Right lung (tissue), 5 donors: ENCODE results near the gene TSPOAP1. TPM values are rescaled to one million over a fixed set of nuclear protein-coding genes. Genes with fewer than 3 reads are reported as not detected.

Source experiments
- DNase-seq, 2 donors: peaks; one replicate each; pipeline ENCODE4 v3.0.0-alpha.2; 2013
- polyA plus RNA-seq, 5 donors: library from polyadenylated mRNA; unstranded; fragments of 120-200 nt; gene quantifications; one replicate each; pipeline versions ENCODE4 v1.2.1 to v1.2.3, GENCODE V29; 2013; ENCODE audit warnings: inconsistent platforms in 1 of 5, low replicate concordance in 1 of 5; ENCODE audit not compliant: insufficient read length in 5 of 5, insufficient read depth in 1 of 5

The TSPOAP1 gene
- polyA plus RNA-seq, 5 donors = 43.0 to 63.3 (median 55.4) TPM

DNA sequence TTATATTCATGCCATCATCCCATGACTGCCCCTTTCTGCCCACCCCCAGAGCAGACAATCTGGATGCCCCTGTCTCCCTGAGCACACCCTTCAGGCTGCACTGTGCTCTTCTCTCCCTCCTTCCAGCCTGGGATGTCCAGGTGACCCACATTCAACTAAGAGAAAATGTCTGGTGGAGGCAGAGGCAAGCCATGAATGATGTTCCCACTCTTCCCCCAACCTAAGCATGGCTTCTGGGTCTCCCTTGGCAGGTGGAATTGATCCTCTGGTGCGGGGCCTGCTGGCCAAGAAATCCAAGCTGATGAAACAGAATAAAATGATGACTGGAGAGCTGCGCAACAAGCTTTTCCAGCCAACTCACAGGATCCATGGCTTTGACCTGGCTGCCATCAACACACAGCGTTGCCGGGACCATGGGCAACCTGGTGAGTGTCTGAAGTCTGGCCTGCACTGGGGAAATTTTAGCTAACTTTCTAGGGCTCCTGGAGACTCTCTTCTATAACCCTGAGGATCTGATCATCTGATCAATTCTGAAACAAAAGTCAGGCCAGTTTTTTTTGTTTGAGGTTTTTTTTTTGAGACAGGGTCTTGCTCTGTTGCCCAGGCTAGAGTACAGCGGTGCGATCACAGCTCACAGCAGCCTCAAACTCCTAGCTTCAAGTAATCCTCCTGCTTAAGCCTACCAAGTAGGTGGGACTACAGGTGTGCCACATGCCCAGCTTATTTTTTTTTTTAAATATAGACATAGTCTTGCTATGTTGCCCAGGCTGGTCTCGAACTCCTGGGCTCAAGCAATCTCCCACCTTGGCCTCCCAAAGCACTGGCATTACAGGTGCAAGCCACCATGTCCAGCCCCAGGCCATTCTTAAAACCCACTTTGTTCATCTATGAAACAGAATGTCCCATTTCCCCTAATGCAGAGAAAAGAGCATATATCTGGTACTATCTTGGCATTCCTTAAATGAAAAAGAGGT lies 62.4 kb downstream of the TSPOAP1 start:
- no peak for DNase-seq

DNA sequence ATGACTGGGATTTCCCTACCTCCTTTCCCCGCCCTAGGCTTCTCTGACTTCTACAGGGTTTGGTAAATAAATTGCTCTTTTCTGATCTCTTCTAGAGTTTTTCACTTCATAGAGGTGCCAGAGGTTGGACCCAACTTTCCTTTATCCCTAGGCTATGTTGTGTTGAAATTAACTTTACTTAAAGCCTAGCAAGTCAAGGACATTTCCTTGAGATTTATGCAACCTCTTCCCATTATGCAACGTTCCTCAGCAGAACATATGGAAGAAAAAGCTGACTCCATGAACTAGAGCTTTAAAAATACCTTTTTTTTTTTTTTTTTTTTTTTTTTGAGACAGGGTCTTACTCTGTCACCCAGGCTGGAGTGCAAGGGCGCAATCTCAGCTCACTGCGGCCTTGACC lies 63.3 kb downstream of the TSPOAP1 start:
- DNase-seq = no peak

DNA sequence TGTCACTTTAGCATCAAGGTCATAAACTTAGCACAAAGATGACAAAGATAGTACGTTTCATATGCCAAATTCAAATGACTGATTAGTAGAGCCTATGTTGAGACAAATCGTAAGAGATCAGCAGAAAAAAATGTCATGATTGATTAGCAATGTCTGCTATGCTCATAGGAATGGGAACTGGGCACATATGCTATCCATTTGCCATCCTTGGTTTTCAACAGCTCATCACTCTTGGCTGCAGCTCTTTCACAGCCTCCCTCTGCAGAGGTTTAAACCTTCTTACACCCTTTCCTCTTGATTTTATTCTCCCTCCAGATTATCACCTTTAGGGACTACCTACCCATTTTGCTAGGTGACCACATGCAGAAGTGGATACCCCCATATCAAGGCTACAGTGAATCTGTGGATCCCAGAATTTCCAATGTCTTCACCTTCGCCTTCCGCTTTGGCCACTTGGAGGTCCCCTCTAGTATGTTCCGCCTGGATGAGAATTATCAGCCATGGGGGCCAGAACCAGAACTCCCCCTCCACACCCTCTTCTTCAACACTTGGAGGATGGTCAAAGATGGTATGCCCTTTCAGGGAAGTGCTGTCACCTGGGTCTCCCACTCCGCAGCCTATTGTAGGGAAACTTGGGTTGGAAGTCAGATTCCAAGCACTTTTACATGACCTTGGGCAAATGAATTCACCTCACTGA lies 64.0 kb downstream of the TSPOAP1 start:
- no peak for DNase-seq

DNA sequence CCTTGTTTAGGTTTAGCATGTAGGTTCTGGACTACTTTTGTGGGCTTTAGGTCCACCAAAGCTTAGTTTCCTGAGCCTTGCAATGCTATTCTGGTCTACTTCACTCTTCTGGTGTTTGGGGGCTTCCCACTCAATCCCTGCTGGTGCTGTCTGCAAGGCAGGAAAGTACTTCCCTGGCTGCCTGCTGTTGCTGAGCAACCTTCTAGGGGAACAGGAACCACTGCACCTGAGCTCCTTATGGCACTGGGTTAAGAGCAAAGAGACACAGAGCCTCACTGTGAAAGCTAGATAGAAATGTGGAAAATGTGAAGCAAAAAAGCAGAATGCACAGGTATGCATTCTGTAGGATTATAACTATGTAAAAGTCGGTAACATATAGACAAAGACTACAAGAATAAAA lies 64.8 kb downstream of the TSPOAP1 start:
- no peak for DNase-seq

DNA sequence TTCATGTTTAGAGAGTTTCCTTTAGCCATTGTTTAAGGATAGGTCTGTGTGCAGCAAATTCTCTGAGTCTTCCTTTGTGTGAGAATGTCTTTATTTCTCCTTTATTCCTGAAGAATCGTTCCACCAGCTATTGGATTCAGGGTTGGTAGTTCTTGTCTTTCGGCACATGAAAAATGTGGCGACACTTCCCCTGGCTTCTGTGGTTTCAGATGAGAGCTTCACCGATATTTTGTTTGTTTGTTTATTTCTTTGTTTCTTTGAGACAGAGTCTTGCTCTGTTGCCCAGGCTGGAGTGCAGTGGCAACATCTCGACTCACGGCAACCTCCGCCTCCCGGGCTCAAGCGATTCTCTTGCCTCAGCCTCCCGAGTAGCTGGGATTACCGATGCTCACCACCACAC lies 66.4 kb downstream of the TSPOAP1 start:
- no peak for DNase-seq

GRCh38 chr17:58254803-58255202 lies 73.8 kb downstream of the TSPOAP1 start:
- DNase-seq = no peak

GRCh38 chr17:58253082-58253481 lies 75.5 kb downstream of the TSPOAP1 start:
- no peak for DNase-seq

DNA sequence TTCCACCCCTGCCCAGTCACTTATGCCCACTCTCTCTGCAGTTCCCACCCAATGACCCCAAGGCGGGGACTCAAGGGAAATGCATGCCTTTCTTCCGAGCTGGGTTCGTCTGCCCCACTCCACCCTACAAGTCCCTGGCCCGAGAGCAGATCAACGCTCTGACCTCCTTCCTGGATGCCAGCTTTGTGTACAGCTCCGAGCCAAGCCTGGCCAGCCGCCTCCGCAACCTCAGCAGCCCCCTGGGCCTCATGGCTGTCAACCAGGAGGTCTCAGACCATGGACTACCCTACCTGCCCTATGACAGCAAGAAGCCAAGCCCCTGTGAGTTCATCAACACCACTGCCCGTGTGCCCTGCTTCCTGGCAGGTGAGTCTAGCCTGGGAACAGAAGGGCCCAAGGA lies 76.5 kb downstream of the TSPOAP1 start:
- no peak for DNase-seq

Other genes starting within 250 kb of the TSPOAP1 start
- gene DYNLL2, start 245.4 kb downstream of the TSPOAP1 start, polyA plus RNA-seq = 10 to 100 TPM; 51.7 to 69.2 (median 54.7) TPM
- gene OR4D1, start 180.4 kb downstream of the TSPOAP1 start, polyA plus RNA-seq = under 1 TPM in 3 of 5 donors, not detected in 2; 0.04 to 0.12 (median 0.04) TPM
- gene OR4D2, start 161.8 kb downstream of the TSPOAP1 start, polyA plus RNA-seq = not detected
- 1 to 10 TPM in 2 of 5 donors, under 1 TPM in 3; 0.58 to 1.1 (median 0.97) TPM for gene EPX, start 136.1 kb downstream of the TSPOAP1 start, polyA plus RNA-seq
- 10 to 100 TPM; 32.7 to 44.5 (median 40.4) TPM for gene MKS1, start 109.5 kb downstream of the TSPOAP1 start, polyA plus RNA-seq
- under 1 TPM; 0.05 to 0.29 (median 0.12) TPM for gene LPO, start 90.2 kb downstream of the TSPOAP1 start, polyA plus RNA-seq
- 10 to 100 TPM in 2 of 5 donors, 1 to 10 TPM in 3; 5.7 to 16.2 (median 8.2) TPM for gene MPO, start 47.9 kb downstream of the TSPOAP1 start, polyA plus RNA-seq
- gene SUPT4H1, start 23.4 kb upstream of the TSPOAP1 start, polyA plus RNA-seq = 100 to 1,000 TPM; 123 to 142 (median 135) TPM
- 10 to 100 TPM; 30.2 to 52.8 (median 47.3) TPM for gene RNF43, start 88.7 kb upstream of the TSPOAP1 start, polyA plus RNA-seq
- under 1 TPM in 4 of 5 donors, not detected in 1; 0.10 to 0.14 (median 0.13) TPM for gene HSF5, start 159.6 kb upstream of the TSPOAP1 start, polyA plus RNA-seq
- 10 to 100 TPM; 35.3 to 49.8 (median 44.7) TPM for gene MTMR4, start 185.8 kb upstream of the TSPOAP1 start, polyA plus RNA-seq